ENCODE measurements around the gene TRIM67.

DNA sequence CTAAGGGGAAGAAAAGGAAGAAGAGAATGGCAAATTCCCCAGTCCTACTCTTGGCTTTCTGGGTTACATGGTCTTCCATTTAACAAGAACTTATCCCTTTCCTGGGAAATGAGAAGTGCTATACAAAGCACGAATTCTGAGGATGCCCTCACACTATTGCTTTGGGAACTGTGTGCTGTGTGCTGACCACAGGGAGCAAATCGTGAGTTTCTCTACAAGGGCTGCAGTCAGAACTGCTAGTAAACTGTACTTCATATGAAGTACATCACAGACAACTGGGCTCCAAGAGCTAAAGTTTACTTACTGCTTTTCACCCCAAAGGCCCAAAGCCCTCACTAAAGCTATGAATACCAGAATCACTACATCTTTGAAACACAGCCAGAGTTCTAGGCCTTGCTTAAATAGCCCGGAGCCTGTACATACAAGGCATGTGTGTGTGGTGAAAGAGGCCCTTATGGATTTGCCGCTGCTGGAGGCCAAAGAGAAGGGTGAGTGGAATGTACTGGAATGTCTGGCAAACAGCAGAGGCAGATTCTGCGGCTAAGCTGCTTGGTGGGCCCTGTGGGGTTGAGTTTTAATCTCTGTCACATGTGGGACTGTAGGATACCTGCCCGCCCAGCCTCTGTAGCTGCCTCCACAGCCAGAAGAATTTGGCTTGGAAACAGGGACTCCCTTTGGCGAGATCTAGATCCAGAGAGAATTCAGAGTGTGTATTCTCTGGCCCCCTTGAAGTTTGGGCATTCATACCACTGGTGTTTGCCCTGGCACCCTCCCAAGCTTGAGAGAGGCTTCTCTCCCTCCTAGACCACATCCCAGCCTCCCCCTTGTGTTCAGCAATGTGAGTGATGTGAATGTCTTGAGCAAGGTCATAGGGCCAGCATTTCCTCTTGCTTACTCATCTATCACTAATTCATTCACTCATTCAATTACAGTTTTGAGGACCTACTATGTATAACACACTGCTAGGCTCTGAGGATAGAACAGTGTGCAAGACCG lies 21.9 kb upstream of the TRIM67 start:
- TF ChIP-seq, protein P1, sequence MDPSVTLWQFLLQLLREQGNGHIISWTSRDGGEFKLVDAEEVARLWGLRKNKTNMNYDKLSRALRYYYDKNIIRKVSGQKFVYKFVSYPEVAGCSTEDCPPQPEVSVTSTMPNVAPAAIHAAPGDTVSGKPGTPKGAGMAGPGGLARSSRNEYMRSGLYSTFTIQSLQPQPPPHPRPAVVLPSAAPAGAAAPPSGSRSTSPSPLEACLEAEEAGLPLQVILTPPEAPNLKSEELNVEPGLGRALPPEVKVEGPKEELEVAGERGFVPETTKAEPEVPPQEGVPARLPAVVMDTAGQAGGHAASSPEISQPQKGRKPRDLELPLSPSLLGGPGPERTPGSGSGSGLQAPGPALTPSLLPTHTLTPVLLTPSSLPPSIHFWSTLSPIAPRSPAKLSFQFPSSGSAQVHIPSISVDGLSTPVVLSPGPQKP (IDR thresholded peaks at IDR 0.05; ENCODE audit: borderline replicate concordance, low read depth, low read length) = no peak
- TF ChIP-seq, protein P2, sequence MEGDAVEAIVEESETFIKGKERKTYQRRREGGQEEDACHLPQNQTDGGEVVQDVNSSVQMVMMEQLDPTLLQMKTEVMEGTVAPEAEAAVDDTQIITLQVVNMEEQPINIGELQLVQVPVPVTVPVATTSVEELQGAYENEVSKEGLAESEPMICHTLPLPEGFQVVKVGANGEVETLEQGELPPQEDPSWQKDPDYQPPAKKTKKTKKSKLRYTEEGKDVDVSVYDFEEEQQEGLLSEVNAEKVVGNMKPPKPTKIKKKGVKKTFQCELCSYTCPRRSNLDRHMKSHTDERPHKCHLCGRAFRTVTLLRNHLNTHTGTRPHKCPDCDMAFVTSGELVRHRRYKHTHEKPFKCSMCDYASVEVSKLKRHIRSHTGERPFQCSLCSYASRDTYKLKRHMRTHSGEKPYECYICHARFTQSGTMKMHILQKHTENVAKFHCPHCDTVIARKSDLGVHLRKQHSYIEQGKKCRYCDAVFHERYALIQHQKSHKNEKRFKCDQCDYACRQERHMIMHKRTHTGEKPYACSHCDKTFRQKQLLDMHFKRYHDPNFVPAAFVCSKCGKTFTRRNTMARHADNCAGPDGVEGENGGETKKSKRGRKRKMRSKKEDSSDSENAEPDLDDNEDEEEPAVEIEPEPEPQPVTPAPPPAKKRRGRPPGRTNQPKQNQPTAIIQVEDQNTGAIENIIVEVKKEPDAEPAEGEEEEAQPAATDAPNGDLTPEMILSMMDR (conservative IDR thresholded peaks at IDR 0.05; ENCODE audit: low read depth, low read length) = no peak
- TF ChIP-seq POLR2A (IDR thresholded peaks at IDR 0.05; ENCODE audit: low read depth, low read length) (no peak), NFE2L2 (IDR thresholded peaks at IDR 0.05; ENCODE audit: low read depth, low read length) (no peak), SMC3 (IDR thresholded peaks at IDR 0.05; ENCODE audit: low read depth, low read length) (no peak), MXI1 (IDR thresholded peaks at IDR 0.05; ENCODE audit: borderline replicate concordance, low read depth, low read length) (no peak)

Measured in IMR-90 (cell line).